Measurements from ENCODE around the gene NDUFS2. TPM values are rescaled to one million over a fixed set of nuclear protein-coding genes. Genes with fewer than 3 reads are reported as not detected.

Gene NDUFS2
- total RNA-seq, 2 experiments from 2014 or later, result 126 to 130 TPM

DNA sequence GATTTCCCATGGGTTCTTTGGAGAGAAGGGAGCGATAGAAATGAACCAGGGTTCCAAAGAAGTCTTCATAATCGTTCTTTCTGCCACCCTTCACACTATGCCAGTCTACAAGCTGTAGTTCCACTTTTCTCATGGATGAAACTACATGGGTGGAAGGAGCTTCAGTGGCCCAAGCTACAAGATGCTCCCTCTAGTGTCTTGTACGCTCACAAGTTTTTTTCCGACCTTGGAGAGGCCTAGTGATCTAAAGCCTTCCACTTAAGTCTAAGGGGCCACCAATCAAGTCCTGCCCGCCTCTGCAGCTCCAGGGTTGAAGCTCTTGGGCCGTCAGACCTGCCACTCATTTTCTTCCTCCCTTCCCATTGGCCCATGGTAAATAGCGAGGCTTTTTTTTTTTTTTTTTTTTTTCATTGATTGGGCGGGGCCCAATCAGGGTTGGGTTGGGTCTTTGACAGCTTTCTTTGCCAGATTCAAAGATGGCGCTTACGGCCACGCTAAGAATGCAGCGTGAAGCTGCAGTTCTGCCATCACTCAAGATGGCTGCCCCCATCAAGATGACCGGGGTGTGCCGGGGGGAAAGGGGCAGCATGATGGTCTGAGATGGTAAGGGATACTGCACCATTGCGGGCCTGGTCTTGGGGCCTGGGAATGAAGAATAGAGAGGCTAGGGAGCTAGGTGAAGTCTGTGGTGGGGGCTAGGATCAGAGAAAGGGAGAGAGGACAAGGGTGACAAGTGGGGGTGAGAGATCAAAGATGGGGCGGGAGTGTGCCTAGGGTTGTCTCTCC lies 23.6 kb downstream of the NDUFS2 start, which contains the start of gene TOMM40L:
Gene TOMM40L, plus strand, starts transcription at position 527 of the 786 bp plus-strand sequence. CDS start 430 bp downstream, outside the sequence.
- H3K27ac Mint-ChIP-seq, result peak within 1 kb of the TSS; percentile 98
- CTCF ChIA-PET, result interaction anchor here (0.6 to 13.2 kb wide), 34 partner anchors 9 to 212 kb away, joined by 3 to 196 read pairs (median 4); partner anchors contain the start of genes ADAMTS4, B4GALT3, CFAP126 and FCER1G
- no peaks in the 10 kb centered on the region for H3K9me3 Mint-ChIP-seq
- no peaks in the 10 kb centered on the region for H3K27me3 Mint-ChIP-seq (ENCODE audit: low read depth)
- H3K4me1 Mint-ChIP-seq (ENCODE audit: low read depth), result peaks cover 36% of the 10 kb centered on the region
- peak; percentile 95 for DNase-seq
- H3K4me3 Mint-ChIP-seq, result peak within 1 kb of the TSS; percentile 100
- H3K36me3 Mint-ChIP-seq (ENCODE audit: low read depth), result peaks cover 22% of the 10 kb centered on the region
- intact Hi-C loops (cut with micrococcal nuclease), result loop anchor here (1.0 to 5.0 kb wide), 8 partner anchors 15 to 515 kb away; partner anchors contain the start of genes CFAP126, NDUFS2, PPOX and SDHC

DNA sequence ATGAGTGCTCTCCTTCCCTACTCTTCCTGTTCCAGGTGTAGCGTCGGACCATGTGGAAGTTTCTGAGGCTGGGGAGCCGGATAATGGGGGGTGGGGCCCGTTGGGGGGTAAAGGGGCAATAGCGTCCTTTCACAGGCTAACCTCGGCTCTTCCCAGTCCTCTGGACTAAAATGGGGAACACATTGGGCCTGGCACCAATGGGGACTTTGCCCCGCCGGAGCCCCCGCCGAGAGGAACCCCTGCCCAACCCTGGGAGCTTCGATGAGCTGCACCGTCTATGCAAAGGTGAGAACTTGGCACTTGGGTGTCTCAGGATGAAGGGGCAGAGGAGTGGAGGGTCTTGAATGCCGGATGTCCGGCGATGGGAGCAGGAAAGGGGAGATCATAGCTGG lies 24.1 kb downstream of the NDUFS2 start:
- DNase-seq, result no peak
- Mint-ChIP-seq H3K27me3 (ENCODE audit: low read depth) (no peaks in the 10 kb centered on the region), H3K4me1 (ENCODE audit: low read depth) (peaks cover 33% of the 10 kb centered on the region), H3K27ac (peak overlapping the region; percentile 98), H3K9me3 (no peaks in the 10 kb centered on the region), H3K4me3 (peak overlapping the region; percentile 100), H3K36me3 (ENCODE audit: low read depth) (peaks cover 22% of the 10 kb centered on the region)
- CTCF ChIA-PET, result interaction anchor here (0.7 to 13.2 kb wide), 36 partner anchors 8 to 161 kb away, joined by 3 to 196 read pairs (median 4); partner anchors contain the start of genes ADAMTS4, B4GALT3, CFAP126 and FCER1G
- intact Hi-C loops (cut with micrococcal nuclease), result loop anchor here (2.0 to 5.0 kb wide), 2 partner anchors 141 to 514 kb away; partner anchors contain the start of gene CFAP126

DNA sequence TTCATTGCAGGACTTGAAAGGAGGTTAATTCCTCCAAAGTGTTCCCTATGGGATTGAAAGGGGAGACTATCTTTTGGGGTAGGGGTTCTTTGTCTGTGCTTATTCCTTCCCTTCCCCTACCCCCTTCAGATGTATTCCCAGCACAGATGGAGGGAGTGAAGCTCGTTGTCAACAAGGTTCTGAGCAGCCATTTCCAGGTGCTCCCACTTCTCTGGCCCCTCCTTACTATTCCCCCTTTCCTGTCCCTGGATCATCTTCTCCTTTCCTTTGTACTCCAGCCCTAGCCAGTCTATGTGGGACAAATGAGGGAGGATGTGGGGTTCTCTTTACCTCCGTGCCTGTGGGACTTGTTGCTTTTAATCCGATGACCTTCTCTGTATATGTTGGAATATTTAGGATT lies 24.6 kb downstream of the NDUFS2 start:
- Mint-ChIP-seq H3K27me3 (ENCODE audit: low read depth) (no peaks in the 10 kb centered on the region), H3K4me3 (peak overlapping the region; percentile 100), H3K4me1 (ENCODE audit: low read depth) (peaks cover 31% of the 10 kb centered on the region), H3K27ac (peak overlapping the region; percentile 71), H3K36me3 (ENCODE audit: low read depth) (peaks cover 22% of the 10 kb centered on the region), H3K9me3 (no peaks in the 10 kb centered on the region)
- CTCF ChIA-PET, result interaction anchor here (0.8 to 13.2 kb wide), 19 partner anchors 8 to 162 kb away, joined by 3 to 196 read pairs (median 5); partner anchors contain the start of genes CFAP126, FCER1G, NDUFS2 and NR1I3
- intact Hi-C loops (cut with micrococcal nuclease), result loop anchor here (1.0 to 5.0 kb wide), 6 partner anchors 65 to 518 kb away; partner anchors contain the start of gene CFAP126
- no peak for DNase-seq

DNA sequence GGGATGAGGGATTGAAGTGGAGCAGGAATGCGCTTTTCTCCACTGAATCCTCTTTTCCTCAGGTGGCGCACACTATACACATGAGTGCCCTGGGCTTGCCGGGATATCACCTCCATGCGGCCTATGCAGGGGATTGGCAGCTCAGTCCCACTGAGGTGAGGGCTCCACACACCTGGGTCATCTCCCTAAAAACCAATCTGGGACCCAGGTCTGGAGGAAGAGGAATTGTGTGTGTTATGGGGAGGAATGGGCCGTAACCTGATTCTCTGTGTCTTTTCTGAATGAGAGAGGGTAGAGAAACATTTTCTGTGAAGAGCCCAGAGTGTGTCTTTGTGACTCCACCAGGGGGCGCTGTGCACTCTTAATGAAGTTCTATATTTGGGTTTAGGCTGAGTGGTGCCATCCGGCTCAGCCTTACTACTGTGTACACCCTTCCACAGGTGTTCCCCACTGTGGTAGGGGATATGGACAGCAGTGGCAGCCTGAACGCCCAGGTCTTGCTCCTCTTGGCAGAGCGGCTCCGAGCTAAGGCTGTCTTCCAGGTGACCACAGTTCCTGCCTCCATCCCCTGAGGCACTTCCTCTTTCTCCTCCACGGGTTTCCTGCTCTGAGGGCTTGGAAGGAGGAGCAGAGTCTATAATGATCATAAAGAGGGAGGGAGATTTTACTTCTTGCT lies 25.2 kb downstream of the NDUFS2 start:
- Mint-ChIP-seq H3K4me3 (peak overlapping the region; percentile 100), H3K27me3 (ENCODE audit: low read depth) (no peaks in the 10 kb centered on the region), H3K9me3 (no peaks in the 10 kb centered on the region), H3K4me1 (ENCODE audit: low read depth) (peaks cover 27% of the 10 kb centered on the region), H3K27ac (peak overlapping the region; percentile 72), H3K36me3 (ENCODE audit: low read depth) (peaks cover 22% of the 10 kb centered on the region)
- intact Hi-C loops (cut with micrococcal nuclease), result loop anchor here (1.0 to 5.0 kb wide), 6 partner anchors 64 to 517 kb away; partner anchors contain the start of gene CFAP126
- DNase-seq, result peak; percentile 96
- CTCF ChIA-PET, result interaction anchor here (0.8 to 13.2 kb wide), 22 partner anchors 9 to 161 kb away, joined by 3 to 196 read pairs (median 4); partner anchors contain the start of genes CFAP126, FCER1G, NDUFS2 and NR1I3

DNA sequence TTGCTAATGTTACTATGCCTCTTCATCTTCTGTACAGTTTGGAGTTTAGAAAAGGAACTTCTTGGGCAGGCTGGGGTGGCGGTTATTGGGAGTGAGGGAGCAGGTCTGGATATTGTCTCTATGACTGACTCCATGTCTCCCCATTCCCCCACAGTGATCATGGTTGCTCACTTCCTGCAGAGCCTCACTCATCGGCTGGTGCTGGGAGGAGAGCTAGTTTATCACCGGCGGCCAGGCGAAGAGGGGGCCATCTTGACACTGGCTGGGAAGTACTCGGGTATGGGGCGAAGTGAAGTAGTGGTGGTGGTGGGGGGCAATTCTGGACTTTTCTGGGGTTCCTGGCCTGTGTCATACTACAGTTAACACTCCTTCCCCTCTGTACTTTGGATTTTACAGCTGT lies 25.9 kb downstream of the NDUFS2 start:
- H3K27ac Mint-ChIP-seq, result peak overlapping the region; percentile 72
- H3K36me3 Mint-ChIP-seq (ENCODE audit: low read depth), result peaks cover 22% of the 10 kb centered on the region
- peaks cover 27% of the 10 kb centered on the region for H3K4me1 Mint-ChIP-seq (ENCODE audit: low read depth)
- DNase-seq, result no peak
- CTCF ChIA-PET, result interaction anchor here (0.6 to 13.2 kb wide), 13 partner anchors 9 to 154 kb away, joined by 3 to 196 read pairs (median 26); partner anchors contain the start of genes NDUFS2 and NR1I3
- H3K27me3 Mint-ChIP-seq (ENCODE audit: low read depth), result no peaks in the 10 kb centered on the region
- intact Hi-C loops (cut with micrococcal nuclease), result loop anchor here (5.0 kb wide), 1 partner anchor 139 kb away; the partner anchor contains the start of gene CFAP126
- H3K9me3 Mint-ChIP-seq, result no peaks in the 10 kb centered on the region
- peak overlapping the region; percentile 100 for H3K4me3 Mint-ChIP-seq

DNA sequence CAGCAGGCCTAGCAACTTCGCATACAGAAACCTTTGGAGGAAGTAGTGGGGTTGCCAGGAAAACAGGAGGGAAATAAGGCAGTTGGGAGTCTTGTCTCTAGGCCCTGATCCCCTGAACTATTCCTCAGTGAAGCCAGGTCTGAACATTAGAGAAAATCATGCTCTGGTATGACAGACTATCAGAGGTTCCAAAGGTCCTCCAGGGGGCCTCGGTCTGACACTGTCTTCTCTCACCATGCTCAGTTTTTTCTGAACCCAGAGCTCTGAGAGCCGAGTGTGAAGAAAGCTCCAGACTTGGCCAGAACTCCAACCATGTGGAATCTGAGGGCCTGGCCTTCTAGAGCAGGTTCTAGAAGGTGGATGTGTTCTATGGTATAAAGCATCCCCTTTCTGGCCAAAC lies 27.7 kb downstream of the NDUFS2 start:
- no peaks in the 10 kb centered on the region for H3K27me3 Mint-ChIP-seq (ENCODE audit: low read depth)
- H3K27ac Mint-ChIP-seq, result no peak overlapping the region
- intact Hi-C loops (cut with micrococcal nuclease), result loop anchor here (5.0 kb wide), 1 partner anchor 137 kb away; the partner anchor contains the start of gene CFAP126
- peaks cover 22% of the 10 kb centered on the region for H3K36me3 Mint-ChIP-seq (ENCODE audit: low read depth)
- no peak overlapping the region for H3K4me3 Mint-ChIP-seq
- H3K4me1 Mint-ChIP-seq (ENCODE audit: low read depth), result peaks cover 26% of the 10 kb centered on the region
- no peaks in the 10 kb centered on the region for H3K9me3 Mint-ChIP-seq
- CTCF ChIA-PET, result interaction anchor here (1.0 to 8.5 kb wide), 10 partner anchors 10 to 152 kb away, joined by 3 to 179 read pairs (median 6); no protein-coding TSS in a partner anchor
- DNase-seq, result no peak

DNA sequence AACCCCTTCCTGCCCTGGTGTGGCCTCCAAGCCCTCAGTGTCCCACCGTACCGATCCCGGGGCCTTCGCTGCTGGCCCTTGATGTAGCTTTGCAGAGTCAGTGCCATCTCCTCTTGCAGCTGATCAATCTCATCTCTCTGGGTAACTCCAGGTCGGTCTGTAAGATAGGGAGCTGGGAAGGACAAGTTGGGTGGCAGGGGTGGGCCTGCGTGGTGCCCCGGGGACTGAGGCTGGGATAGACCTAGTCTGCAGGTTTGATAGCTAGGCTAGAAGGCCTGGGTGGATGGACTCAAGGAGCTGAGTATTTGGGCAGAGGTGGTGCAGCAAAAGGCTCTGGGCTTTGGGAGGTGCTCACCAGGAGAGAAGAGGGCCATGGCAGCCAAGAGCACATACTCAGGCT lies 28.6 kb downstream of the NDUFS2 start:
- H3K27ac Mint-ChIP-seq, result no peak overlapping the region
- CTCF ChIA-PET, result interaction anchor here (1.0 to 8.5 kb wide), 9 partner anchors 9 to 151 kb away, joined by 3 to 179 read pairs (median 7); no protein-coding TSS in a partner anchor
- DNase-seq, result no peak
- no peaks in the 10 kb centered on the region for H3K9me3 Mint-ChIP-seq
- no peaks in the 10 kb centered on the region for H3K27me3 Mint-ChIP-seq (ENCODE audit: low read depth)
- H3K36me3 Mint-ChIP-seq (ENCODE audit: low read depth), result peaks cover 22% of the 10 kb centered on the region
- no peak overlapping the region for H3K4me3 Mint-ChIP-seq
- intact Hi-C loops (cut with micrococcal nuclease), result no loop called here
- peaks cover 20% of the 10 kb centered on the region for H3K4me1 Mint-ChIP-seq (ENCODE audit: low read depth)

DNA sequence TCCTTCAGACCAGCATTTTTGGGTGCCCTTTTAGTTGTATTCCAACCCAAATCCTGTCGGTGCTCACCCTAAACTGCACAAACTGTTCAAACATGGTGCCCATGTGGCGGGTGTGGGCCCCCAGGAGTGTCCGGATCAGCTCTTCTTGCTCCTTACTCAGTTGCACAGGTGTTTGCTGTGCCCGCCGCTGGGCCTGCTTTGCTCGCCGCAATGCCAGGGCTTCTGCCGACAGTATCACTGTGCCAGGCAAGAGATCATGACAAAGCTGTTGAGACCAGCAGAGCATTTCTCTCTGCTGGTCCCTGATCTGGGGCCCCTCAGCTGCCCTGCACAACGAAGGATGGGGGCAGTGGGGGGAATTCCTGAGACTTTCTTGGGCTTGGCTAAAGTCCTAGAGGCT lies 30.9 kb downstream of the NDUFS2 start:
- CTCF ChIA-PET, result interaction anchor here (1.7 to 8.5 kb wide), 2 partner anchors 58 to 149 kb away, joined by 4 to 179 read pairs; no protein-coding TSS in a partner anchor
- Mint-ChIP-seq H3K27me3 (ENCODE audit: low read depth) (no peaks in the 10 kb centered on the region), H3K4me3 (no peak overlapping the region), H3K9me3 (no peaks in the 10 kb centered on the region), H3K4me1 (ENCODE audit: low read depth) (no peaks in the 10 kb centered on the region), H3K27ac (no peak overlapping the region), H3K36me3 (ENCODE audit: low read depth) (peaks cover 13% of the 10 kb centered on the region)
- intact Hi-C loops (cut with micrococcal nuclease), result no loop called here
- DNase-seq, result no peak

DNA sequence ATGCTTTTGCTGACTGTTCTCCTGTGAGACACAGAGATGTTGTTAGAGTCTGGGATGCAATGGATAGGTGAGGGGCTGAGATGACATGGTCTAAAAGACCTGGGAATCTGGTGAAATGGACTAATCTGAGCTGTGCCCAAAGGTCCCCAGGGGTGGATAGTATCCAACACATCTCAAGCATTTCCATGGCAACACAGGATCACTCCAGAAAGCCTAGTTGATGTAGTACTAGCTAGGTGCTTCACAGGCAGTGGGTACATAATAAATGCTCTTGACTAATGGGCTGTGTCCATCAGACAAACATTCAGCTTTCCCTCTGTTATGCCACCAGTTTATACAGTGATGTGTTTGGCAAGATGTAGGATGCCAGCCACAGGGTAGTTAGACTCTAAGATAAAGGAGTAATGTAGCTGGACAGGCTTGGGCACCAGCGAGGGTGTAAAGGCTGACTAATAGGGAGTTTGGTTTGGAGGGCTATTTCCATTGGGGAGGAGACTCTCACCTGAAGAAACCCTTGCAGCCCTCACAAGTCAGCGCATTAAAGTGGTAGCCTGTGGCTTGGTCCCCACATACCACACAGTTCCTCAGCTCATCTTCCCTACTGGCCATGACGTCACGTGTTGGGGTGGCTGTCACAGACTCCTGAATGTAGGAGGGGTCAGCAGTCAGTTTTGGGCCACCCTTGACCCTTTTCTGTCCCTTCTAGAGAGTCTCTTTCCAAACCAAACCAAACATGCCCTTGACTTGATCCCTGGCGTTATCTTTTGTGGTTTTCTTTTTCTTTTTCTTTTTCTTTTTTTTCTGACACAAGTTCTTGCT lies 34.0 kb downstream of the NDUFS2 start:
- no peaks in the 10 kb centered on the region for H3K27me3 Mint-ChIP-seq (ENCODE audit: low read depth)
- no peak overlapping the region for H3K27ac Mint-ChIP-seq
- H3K9me3 Mint-ChIP-seq, result no peaks in the 10 kb centered on the region
- no peak for DNase-seq
- H3K4me3 Mint-ChIP-seq, result no peak overlapping the region
- no peaks in the 10 kb centered on the region for H3K4me1 Mint-ChIP-seq (ENCODE audit: low read depth)
- intact Hi-C loops (cut with micrococcal nuclease), result no loop called here
- CTCF ChIA-PET, result interaction anchor here (0.8 to 3.4 kb wide), 3 partner anchors 10 to 144 kb away, joined by 3 to 26 read pairs (median 20); partner anchors contain the start of gene TOMM40L
- no peaks in the 10 kb centered on the region for H3K36me3 Mint-ChIP-seq (ENCODE audit: low read depth)

DNA sequence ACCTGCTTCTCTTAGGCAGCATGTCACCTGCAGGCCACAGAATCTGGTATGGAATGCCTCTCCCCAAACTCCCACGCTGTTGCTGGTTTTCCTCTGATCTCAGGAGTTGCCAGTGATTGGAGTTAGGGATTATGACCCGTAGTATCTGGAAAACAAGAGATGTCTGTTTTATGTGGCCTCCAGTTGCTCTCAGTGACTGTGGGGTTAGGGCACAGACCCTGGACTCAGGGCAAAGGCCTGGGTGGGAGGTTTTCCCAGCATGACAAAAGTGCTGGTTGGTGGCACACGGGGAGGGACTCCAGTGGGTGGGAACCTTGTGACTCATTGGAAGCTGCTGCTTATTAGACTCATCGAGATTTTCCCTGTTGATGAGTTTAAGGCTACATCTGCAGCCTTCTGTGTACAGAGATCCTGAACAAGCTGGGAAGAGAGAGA lies 35.9 kb downstream of the NDUFS2 start, which contains the start of gene NR1I3:
Gene NR1I3, minus strand, starts transcription at position 165 of the 435 bp plus-strand sequence. CDS start 1,638 bp downstream, outside the sequence.
- Mint-ChIP-seq H3K4me1 (ENCODE audit: low read depth) (no peaks in the 10 kb centered on the region), H3K27me3 (ENCODE audit: low read depth) (no peaks in the 10 kb centered on the region), H3K4me3 (no peak within 1 kb of the TSS), H3K9me3 (no peaks in the 10 kb centered on the region), H3K27ac (no peak within 1 kb of the TSS), H3K36me3 (ENCODE audit: low read depth) (no peaks in the 10 kb centered on the region)
- no peak for DNase-seq
- intact Hi-C loops (cut with micrococcal nuclease), result no loop called here
- CTCF ChIA-PET, result interaction anchor here (0.5 to 3.4 kb wide), 4 partner anchors 12 to 53 kb away, joined by 3 to 26 read pairs (median 12); partner anchors contain the start of gene TOMM40L

DNA sequence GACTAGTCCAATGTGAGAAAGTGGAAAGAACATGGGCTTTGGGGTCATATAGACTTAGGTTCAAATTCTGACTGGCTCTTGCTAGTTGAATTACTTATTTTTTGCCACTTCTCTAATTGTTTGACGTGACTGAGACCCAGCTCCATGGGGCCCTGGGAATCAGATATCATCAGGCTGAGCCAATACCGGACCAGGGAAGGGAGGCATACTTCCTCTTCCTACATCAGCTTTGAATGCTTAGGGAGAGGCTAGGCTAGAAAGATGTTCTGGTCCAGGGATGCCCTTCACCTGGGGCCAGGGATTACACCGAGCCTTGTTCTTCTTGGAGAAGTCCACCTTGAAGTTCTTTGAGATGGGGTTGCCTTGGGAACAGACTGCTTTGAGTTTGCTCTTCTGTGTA lies 39.5 kb downstream of the NDUFS2 start:
- CTCF ChIA-PET, result interaction anchor here (1.0 kb wide), 2 partner anchors 12 to 15 kb away, joined by 3 read pairs; no protein-coding TSS in a partner anchor
- H3K27ac Mint-ChIP-seq, result no peak overlapping the region
- H3K36me3 Mint-ChIP-seq (ENCODE audit: low read depth), result no peaks in the 10 kb centered on the region
- no peaks in the 10 kb centered on the region for H3K9me3 Mint-ChIP-seq
- DNase-seq, result no peak
- intact Hi-C loops (cut with micrococcal nuclease), result no loop called here
- no peaks in the 10 kb centered on the region for H3K4me1 Mint-ChIP-seq (ENCODE audit: low read depth)
- no peaks in the 10 kb centered on the region for H3K27me3 Mint-ChIP-seq (ENCODE audit: low read depth)
- H3K4me3 Mint-ChIP-seq, result no peak overlapping the region

All from activated naive CD4-positive, alpha-beta T cell treated with anti-CD3 and anti-CD28 coated beads for 36 hours (primary cell).